Activated CD4-positive, alpha-beta T cell treated with anti-CD3 and anti-CD28 coated beads for 48 hours (primary cell): ENCODE measurements around the gene MIF.
"Not testable (repeated sequence)": the region's sequence is repeated elsewhere in the genome, so short reads cannot be mapped to it uniquely, and the experiment has no call there.

Source experiments
- DNase-seq: peaks from one replicate; pipeline ENCODE4 v3.0.0-alpha.2; 2020

MIF gene

DNA sequence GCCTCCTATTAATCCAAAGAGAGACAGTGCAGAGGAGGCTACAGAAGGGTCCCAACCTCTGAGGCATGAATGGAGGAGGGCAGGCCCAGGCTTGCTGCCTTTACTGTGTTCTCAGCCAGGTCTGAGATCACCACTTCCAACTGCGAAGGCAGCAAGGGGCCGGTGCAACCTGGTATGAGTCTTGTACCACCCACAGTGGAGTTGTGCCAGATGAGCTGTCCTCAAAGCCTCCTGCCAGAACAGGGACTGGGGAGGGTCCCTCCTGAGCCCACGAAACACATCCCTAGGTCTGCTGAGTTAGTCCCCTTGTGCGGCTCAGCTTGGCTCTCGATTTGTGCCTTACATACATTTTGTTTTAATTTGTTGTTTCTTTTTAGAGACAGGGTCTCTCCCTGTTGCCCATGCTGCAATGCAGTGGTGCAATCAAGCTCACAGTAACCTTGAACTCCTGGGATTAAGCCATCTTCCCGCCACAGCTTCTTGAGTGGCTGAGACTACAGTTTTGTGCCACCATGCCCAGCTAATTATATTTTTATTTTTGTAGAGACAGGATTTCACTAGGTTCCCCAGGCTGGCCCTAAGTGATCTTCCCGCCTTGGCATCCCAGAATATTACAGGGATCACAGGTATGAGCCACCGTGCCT, 9.3 kb downstream of the MIF start:
- DNase-seq = no peak

DNA sequence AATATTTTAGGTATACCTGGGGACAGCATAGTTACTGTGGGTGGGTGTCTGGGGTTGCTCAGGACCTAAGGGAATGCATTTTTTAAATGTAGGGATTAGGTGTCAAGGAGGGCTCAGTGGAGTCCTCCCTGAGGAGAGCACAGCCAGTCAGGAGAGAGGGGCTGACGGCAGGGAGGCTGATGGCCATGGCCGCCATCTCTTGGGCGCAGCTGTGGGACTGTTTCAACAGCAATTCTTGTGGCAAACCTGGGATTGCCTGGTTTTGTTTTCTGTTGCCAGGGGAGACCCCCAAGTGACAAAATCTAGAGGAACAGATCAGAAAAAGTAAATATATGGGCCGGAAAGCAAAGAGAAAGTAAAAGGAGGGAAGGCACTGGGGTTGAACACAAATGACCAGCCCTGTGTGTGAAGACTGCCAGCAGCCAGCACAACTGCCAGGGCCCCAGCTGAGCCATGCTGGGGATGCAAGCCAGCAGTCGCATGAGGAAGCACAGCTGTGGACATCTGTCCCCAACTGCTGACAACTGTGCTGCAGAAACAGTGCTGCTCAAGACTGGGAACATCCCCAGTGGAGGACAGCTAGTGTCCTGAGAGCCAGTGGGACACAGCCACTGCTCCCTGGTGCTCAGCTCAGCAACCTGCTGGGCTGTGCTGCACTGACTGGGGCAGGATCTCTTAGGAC, 10.5 kb downstream of the MIF start:
- no peak for DNase-seq

DNA sequence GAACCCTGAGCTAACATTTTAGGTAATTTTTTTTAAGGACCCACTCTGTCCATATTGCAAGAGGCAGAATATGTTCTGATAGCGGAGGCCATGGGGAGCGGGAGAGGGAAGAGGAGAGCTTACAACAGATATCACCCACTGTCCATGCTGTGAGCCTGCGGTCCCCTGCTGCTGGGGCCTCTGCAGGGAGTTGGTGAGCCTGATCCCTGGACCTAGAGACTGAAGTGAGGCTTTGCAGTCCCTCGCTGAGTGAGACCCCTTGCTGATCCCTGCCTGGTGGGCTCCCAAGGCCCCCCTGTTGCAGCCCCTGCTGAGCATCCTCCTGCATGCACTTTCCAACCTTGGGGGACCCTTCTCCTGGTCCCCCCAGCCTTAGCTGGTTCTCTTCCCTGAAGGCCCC, 12.5 kb downstream of the MIF start:
- no peak for DNase-seq

DNA sequence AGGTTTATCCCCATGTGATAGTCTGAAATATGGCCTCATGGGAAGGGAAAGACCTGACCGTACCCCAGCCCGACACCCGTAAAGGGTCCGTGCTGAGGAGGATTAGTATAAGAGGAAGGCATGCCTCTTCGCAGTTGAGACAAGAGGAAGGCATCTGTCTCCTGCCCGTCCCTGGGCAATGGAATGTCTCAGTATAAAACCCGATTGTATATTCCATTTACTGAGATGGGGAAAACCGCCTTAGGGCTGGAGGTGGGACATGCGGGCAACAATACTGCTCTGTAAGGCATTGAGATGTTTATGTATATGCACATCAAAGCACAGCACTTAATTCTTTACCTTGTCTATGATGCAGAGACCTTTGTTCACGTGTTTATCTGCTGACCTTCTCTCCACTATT, 13.2 kb downstream of the MIF start:
- not testable (repeated sequence) for DNase-seq

DNA sequence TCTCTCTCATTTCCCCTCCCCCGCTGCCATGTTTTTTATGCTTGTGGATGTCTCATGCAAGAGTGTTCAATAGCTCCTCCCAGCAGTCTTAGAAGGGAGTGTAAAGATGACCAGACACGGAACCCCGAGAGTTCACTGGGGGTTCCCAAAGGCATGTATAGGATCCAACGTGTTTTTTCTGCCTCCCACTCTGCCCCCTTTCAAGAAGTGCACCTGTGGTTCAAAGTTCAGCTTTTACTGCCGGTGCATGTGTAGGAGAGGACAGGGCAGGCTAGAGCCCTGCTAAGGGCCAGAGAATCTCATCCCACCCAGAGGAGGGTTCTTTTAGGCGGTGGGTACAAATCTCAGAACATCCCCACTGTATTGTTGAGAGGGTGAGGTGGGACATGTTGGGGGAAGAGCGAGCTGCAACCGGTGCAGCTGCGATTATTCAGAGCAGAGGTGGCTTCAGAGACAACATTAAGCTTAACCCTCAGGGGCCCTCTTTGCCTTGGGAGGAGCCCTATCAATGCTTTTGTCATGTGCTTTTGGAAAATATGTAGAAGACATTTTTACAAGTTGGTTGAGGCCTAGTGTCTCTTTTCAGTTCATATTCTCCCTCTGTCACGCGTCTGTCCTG, 14.5 kb downstream of the MIF start:
- DNase-seq = no peak

DNA sequence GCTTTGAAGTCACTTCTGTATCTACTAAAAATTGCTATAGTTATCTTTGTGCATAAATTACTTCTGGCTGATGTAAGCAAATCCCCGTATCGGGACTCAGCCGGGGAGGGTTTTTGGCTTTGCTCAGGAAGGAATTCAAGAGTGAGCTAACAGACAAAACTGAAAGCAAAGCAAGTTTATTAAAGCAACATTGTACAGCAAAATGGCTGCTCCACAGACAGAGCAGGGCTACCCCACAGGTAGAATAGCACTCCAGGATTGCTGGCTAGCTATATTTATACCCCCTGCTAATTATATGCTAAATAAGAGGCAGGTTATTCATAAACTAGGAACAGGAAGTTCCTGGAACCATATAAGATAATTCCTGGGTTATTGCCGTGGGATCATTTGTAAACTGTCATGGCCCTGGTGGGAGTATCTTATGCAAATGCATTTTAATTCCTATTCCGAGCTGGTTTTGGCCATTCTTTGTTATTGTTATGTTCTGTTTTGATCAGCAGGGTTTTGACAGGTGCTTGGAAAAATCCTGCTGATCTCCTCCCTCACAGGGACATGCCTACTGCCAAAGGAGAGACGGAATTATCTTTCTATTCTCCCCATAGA, 15.2 kb downstream of the MIF start:
- no peak for DNase-seq

DNA sequence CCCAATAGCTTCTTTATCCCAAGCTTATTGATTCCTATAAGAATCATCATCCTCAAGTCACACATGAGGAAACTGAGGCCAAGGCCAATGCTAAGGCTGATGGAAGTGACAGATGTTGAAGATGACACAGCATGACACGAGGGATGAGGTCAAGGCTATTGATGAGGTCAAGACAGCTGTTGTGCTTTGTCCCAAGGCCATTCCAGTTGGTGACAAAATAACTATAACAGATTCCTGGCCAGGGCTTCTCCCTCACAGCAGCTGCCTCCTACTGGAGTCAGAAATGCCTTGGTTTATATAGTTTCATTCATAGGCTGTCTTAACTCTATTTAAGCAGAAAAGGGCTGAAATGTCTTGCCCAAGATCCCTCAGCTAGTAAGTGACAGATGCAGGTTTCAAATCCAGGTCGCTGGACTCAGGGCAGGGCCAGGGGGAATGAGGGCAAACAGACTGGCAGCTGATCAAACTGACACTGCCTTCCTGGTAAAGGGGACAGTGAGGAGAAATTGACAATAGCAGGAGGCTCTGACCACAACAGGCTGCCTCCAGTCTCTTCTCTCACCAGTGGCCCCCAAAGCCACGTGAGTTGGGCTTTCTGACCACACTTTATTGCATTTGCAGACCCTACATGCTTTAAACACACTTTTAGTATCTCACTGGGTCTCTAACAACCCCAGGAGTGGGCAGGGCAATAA, 16.5 kb downstream of the MIF start:
- DNase-seq = no peak

DNA sequence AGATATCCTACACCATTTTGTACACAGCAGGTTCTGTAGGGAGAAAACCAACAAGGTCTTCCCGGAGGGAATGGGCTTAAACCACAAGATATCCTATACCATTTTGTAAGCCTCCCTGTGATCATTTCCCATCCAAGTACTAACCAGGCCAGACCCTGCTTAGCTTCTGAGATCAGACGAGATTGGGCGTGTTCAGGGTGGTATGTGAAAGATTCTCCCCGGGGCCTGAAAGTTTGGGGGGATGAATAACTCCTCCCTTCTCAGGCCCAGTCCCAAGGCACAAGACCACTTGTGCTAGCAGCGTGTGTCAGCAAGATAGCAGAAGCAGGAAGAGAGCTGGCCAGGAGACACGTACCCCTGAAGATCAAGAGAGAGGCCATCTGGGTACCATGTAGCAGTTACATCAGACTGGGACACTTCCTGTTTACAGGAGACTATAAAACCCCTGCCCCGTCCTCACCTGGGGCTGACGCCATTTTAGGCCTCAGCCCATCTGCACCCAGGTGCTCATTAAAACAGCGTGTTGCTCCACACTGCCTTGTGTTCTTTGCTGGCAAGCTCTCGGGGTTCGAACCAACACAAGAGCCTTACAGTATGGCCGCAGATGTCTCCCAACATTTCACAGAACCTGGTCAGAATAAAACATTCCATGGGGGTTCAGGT, 17.3 kb downstream of the MIF start:
- DNase-seq = no peak

DNA sequence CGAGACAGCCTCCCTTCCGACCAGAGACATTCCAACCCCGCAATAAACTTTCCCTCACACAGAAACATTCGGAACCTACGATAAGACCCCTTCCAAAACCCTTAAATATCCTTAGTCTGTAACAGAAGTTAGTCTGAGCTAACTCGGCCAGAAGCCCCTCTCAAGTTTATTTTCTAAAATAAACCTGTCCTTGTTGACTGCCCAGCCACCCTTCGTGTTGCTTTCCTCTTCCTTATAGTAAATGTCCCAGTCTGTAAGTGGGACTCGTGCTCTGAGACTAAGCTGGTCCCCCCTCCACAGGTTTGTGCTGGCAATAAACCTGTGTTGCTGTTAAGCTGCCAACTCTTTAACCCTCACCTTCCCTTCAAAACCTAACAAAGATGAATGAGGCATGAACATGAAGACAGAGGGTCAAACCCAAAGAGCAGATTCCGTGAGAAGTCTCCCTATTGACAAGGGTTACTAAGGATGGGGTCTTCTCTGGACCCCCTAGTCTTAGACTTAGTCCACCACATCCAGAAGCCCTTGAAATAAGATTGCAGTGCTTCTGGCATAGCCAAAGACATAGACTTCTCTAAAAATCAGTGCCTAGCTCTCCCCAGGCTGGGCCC, 18.2 kb downstream of the MIF start:
- DNase-seq = no peak

DNA sequence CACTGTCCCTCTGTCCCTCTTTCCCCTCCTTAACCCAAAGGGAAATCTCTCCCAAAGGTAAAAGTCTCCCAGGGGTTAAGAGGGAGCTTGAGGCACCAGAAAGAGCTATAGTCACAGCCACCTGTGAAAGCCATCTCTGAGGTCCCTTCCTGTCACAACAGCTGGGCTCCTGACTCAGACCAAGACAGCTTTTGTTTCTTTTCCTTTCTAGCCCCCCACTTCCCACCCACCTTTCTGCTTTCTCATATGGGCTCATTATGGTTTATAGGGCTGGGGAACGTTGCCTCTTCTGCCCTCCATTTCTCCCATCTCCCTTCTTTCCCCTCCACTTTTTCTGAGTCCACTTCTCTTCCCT, 19.1 kb downstream of the MIF start:
- peak; percentile 40 for DNase-seq

DNA sequence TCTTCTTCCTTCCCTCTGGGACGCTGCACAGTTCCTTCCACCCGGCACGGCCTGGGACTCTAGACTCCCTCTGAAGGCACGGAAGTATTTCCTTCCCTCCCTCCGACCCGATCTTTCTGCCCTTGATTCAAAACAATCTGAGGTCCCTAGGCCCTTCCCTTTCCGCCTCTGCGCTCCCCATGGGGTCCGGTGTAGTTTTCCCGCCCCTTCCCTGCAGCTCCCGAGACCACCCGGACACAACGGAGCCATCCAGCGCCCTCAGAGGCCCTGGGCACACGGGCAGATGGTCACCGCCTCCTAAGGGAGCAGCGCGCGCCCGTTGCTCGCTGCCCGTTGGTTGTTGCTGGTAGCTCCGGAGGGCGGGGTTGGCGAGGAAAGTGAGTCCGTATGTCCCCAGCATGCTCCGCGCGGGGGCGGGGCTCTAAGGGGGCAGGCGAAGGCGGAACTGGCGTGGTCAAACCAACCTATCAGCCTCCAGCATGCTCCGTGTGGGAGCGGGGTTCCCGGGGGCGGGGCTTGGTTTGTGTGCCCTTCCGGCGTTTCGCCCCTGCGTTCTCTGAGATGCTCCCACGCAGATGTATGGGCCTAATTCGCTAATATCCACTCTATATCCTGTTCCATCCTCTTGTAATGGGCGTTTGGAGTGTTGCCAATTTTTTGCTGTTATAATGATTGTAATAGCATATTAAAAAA, 19.6 kb downstream of the MIF start:
- DNase-seq = peak; percentile 100

DNA sequence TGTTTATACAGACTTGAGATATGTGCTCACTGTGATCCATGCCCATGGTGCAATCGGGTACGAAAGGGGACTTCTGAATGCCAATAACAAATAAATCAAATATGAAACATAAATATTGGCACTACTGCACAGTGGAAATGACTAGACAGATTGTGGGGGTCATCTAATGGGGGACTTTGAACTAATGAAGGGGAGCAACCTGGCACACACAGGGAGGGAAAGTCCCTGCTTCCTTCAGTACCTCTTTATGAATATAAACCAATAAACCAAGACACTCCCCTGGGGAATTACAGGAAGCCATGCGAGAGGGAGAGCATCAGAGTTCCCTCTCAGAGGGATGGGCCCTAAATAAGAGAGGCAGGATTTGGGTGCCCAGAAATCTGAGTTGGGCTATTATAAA, 21.1 kb downstream of the MIF start:
- no peak for DNase-seq

DNA sequence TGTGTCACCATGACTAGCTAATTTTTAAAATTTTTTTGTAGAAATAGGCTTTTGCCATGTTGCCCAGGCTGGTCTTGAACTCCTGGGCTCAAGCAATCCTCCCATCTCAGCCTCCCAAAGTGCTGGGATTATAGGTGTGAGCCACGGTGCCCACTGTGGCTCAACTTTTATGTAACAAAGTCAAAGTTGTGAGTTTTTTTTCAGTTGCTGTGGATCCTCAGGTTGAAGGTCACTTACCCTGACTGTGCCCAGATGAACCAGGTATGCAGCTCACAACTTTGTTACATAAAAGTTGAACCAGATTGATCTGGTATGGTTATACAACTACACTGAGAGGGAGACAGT, 26.1 kb downstream of the MIF start:
- DNase-seq = not testable (repeated sequence)

DNA sequence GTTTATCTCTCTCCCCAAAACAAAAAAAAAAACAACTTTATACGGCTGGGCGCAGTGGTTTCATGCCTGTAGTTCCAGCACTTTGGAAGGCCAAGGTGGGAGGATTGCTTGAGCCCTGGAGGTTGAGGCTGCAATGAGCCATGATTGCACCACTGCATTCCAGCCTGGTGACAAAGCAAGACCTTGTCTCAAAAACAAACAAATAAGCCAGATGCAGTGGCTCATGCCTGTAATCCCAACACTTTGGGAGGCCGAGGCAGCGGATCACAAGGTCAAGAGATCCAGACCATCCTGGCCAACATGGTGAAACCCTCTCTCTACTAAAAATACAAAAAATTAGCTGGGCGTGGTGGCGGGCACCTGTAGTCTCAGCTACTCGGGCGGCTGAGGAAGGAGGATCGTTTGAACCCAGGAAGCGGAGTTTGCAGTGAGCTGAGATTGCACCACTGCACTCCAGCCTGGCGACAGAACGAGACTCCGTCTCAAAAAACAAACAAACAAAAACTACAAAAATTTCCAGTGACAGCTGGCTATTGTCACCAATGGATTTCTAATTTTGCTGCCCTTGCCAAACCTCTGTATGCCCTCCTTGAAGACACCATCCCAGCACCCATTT, 27.5 kb downstream of the MIF start:
- DNase-seq = not testable (repeated sequence)

DNA sequence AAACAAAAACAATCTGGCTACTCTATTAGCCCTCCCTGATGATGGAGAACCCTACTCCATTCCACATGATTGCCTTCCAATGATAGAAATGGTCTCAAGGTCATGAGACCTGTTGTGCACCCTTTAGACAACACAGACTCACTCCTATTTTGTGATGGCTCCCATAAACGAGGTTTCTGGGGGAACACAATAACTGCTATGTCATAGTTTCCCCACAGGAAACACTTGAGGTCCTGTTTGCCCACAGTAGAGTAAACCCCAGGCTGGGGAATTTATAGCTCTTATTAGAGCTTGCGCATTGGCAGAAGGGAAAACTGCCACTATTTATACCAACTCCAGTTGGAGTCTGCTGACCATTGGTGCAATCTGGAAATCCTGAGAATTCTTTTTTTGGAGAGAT, 28.7 kb downstream of the MIF start:
- no peak for DNase-seq

DNA sequence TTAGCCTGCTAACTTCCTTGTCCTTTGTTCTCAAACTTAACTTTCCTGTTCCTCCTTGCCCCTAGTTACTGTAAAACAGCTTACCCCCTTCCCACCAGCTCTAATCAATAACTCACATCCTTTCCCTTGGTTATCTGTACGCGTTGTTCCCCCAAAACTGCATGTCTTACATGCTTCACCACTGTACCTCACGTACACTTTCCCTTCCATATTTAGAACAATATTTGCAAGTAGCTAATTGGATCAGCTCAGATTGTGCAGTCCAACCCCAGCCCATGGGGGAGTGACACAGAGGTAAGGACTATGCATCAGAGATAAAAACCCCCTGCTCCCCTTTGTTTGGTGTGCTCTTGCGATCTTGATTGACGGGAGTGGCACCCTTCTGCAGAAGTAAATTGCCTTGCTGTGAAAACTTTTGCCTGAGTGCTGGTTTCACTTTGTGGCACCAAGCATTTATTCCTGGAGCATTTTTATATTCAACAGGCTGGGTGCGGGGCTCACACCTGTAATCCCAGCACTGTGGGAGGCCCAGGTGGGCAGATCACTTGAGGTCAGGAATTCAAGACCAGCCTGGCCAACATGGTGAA, 30.9 kb downstream of the MIF start:
- DNase-seq = no peak

DNA sequence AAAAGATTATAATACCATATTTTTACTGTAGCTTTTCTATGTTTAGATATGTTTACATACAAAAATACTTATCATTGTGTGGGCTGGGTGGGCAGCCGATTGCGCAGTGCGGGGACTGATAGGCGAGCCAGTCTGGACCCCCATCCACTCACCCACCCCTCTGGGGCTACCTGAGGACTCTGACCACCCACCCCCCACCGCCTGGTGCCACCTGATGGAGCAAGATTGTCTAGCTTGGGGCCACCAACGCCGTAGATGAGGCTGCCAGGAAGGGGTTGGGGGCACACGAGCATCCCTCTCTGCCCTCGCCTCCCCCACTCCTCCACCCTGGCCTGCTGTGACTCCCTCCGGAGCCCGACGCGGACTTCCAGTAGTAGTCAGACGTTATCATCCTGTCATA, 32.4 kb downstream of the MIF start:
- DNase-seq = no peak

DNA sequence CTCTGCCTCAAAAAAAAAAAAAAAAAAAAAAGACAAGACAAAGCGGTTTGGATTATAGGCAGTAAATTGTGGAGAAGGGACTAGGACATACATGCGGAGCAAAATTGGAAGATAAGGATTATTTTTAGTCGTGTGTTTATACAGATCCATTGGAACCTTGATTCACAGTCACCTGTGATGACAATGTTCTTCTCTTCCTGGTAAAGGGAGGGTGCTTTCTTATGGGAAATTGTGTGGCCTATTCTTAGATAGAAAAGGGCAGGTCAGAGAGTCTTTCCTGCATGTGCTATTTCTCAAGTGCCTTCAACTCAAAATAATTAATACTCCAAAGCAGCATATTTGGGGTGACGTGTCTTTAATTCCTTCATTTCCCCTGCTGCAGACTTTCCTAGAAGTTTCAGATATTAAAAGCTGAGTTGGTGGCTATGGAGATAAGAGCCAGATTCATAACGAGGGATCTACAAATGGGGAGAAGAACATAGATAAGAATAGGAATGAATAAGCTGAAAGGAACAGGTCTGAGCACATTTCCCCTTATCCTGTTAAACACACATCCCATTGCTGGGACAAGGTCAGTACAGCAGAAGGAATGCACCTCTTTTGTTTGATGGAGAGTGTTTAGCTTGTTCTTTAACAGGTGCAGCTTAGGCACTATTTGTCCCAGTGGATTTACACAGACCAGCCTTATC, 44.3 kb downstream of the MIF start:
- DNase-seq = no peak

DNA sequence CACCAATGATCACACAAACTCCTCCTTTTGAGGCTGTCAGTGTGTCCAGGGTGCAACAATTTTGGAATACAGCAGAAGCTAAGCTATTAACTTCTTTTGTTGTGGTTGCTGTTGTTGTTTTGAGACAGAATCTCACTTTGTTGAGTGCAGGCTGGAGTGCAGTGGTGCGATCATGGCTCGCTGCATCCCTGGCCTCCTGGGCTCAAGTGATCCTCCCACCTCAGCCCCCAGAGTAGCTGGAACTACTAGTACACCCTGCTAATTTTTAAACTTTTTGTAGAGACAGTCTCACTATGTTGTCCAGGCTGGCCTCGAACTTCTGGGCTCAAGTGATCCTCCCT, 44.8 kb downstream of the MIF start:
- DNase-seq = no peak

DNA sequence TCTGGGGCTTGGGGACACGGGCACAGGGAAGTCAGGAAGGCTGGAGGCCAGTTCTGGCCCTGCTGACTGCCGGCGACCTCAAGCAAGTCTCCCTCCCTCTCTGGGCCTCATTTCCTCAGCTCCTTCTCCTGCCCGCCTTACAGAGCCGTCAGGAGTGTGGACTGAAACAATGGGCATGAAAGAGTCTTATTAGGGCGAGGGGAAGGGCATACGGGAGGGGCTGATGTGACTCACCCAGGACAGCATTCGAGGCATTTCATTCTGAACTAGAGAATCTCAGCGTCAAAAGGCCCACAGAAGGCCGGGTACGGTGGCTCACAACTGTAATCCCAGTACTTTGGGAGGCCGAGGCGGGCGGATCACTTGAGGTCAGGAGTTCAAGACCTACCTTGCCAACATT, 46.0 kb downstream of the MIF start:
- not testable (repeated sequence) for DNase-seq
